GM20431 (cell line): ENCODE results near the gene NPAS2.

Experiments used
- in situ Hi-C: fragments of 300-500 bp; cut with MseI, MboI; formaldehyde crosslinking; loops from one replicate; pipeline ENCODE4 v1.15.0; 2020; ENCODE audit warnings: low sequenced_read_pairs; ENCODE audit not compliant: unreplicated experiment

The NPAS2 gene

GRCh38 chr2:101023327-101024107, 203.6 kb downstream of the NPAS2 start:
- in situ Hi-C loops = no loop called here

- in situ Hi-C loops = no loop called here
Measured at GRCh38 chr2:101025561-101025960, 205.6 kb downstream of the NPAS2 start.

- in situ Hi-C loops = no loop called here
Measured at GRCh38 chr2:101026253-101026701, 206.3 kb downstream of the NPAS2 start.

GRCh38 chr2:101026923-101027469, 207.1 kb downstream of the NPAS2 start:
- in situ Hi-C loops = no loop called here

GRCh38 chr2:101027852-101028251, 207.9 kb downstream of the NPAS2 start:
- in situ Hi-C loops = no loop called here

GRCh38 chr2:101030866-101031554, 211.1 kb downstream of the NPAS2 start:
- in situ Hi-C loops = loop anchor here (10.0 kb wide), 1 partner anchor 124 kb away; the partner anchor contains the start of gene TBC1D8

GRCh38 chr2:101032084-101032776, 212.3 kb downstream of the NPAS2 start:
- in situ Hi-C loops = loop anchor here (10.0 kb wide), 1 partner anchor 123 kb away; the partner anchor contains the start of gene TBC1D8

- in situ Hi-C loops = loop anchor here (10.0 kb wide), 1 partner anchor 118 kb away; the partner anchor contains the start of gene TBC1D8
Measured at GRCh38 chr2:101036562-101036961, 216.6 kb downstream of the NPAS2 start.

- in situ Hi-C loops = loop anchor here (10.0 kb wide), 1 partner anchor 118 kb away; the partner anchor contains the start of gene TBC1D8
Measured at GRCh38 chr2:101037161-101037755, 217.3 kb downstream of the NPAS2 start.

GRCh38 chr2:101038455-101039255, 218.7 kb downstream of the NPAS2 start:
- in situ Hi-C loops = loop anchor here (10.0 kb wide), 1 partner anchor 116 kb away; the partner anchor contains the start of gene TBC1D8

GRCh38 chr2:101040072-101040471, 220.1 kb downstream of the NPAS2 start:
- in situ Hi-C loops = no loop called here

GRCh38 chr2:101040761-101041160, 220.8 kb downstream of the NPAS2 start:
- in situ Hi-C loops = no loop called here

GRCh38 chr2:101041413-101041812, 221.5 kb downstream of the NPAS2 start:
- in situ Hi-C loops = no loop called here

- in situ Hi-C loops = no loop called here
Measured at GRCh38 chr2:101045330-101045729, 225.4 kb downstream of the NPAS2 start.
